Testis (tissue), 2 donors: ENCODE results near the gene CRNKL1.

Source experiments
- POLR2A ChIP-seq: fragments of 450-650 bp; IDR thresholded peaks from one replicate; pipeline ENCODE4 v1.6.1; 2017; ENCODE audit warnings: antibody characterized with exemption, mild to moderate bottlenecking, moderate library complexity
- TF ChIP-seq, protein P1 (sequence below), 3 experiments: fragments of 450-650 bp in 2 of 3; fragments of 200-600 bp in 1 of 3; sonication (generic) in 1 of 3; IDR thresholded peaks; one replicate each; pipeline ENCODE4 v1.5.1; 2016 to 2019; ENCODE audit warnings: antibody characterized with exemption in 3 of 3, mild to moderate bottlenecking in 2 of 3, moderate library complexity in 1 of 3

GRCh38 chr20:20052074-20052970 lies at the start of gene CRNKL1, which contains the start of gene CFAP61:
- TF ChIP-seq, protein P1, sequence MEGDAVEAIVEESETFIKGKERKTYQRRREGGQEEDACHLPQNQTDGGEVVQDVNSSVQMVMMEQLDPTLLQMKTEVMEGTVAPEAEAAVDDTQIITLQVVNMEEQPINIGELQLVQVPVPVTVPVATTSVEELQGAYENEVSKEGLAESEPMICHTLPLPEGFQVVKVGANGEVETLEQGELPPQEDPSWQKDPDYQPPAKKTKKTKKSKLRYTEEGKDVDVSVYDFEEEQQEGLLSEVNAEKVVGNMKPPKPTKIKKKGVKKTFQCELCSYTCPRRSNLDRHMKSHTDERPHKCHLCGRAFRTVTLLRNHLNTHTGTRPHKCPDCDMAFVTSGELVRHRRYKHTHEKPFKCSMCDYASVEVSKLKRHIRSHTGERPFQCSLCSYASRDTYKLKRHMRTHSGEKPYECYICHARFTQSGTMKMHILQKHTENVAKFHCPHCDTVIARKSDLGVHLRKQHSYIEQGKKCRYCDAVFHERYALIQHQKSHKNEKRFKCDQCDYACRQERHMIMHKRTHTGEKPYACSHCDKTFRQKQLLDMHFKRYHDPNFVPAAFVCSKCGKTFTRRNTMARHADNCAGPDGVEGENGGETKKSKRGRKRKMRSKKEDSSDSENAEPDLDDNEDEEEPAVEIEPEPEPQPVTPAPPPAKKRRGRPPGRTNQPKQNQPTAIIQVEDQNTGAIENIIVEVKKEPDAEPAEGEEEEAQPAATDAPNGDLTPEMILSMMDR (IDR thresholded peaks at IDR 0.05) = peak in 2 of 3 experiments; percentile 6 to 16
- no peak for TF ChIP-seq POLR2A
